Stomach (tissue), 9 donors: ENCODE results near the gene UBTD2. TPM values are rescaled to one million over a fixed set of nuclear protein-coding genes. Genes with fewer than 3 reads are reported as not detected.
A peak's percentile ranks its signal among the peaks of the same experiment; 100 is the strongest.

Experiments
- DNase-seq, 2 donors: peaks; one replicate each; pipeline versions ENCODE4 v3.0.0 to v3.0.0-alpha.2; 2013 to 2019
- H3K27ac ChIP-seq, 5 donors: fragments of 200-600 bp in 4 of 5; sonication (generic) in 4 of 5; one replicate each; pipeline ENCODE4 v1.5.1; 2013 to 2019; ENCODE audit warnings: mild to moderate bottlenecking in 1 of 5, moderate library complexity in 1 of 5
- H3K27me3 ChIP-seq, 3 donors: fragments of 200-600 bp; sonication (generic); one replicate each; pipeline ENCODE4 v1.5.1; 2017 to 2019; ENCODE audit warnings: mixed run types in 1 of 3
- H3K36me3 ChIP-seq, 4 donors: fragments of 200-600 bp; sonication (generic); 1 replicate in 3 of 4; 2 replicates in 1 of 4; pipeline ENCODE4 v1.5.1; 2016 to 2019
- H3K4me1 ChIP-seq, 4 donors: fragments of 200-600 bp; sonication (generic); one replicate each; pipeline ENCODE4 v1.5.1; 2016 to 2019
- H3K4me3 ChIP-seq, 4 donors: fragments of 200-600 bp; sonication (generic) in 3 of 4; one replicate each; pipeline ENCODE4 v1.5.1; 2016 to 2019; ENCODE audit warnings: mild to moderate bottlenecking in 1 of 4
- H3K9me3 ChIP-seq, 4 donors: fragments of 200-600 bp; sonication (generic); one replicate each; pipeline ENCODE4 v1.5.1; 2016 to 2019
- EP300 ChIP-seq: sonication (generic); formaldehyde crosslinking; IDR thresholded peaks from one replicate; pipeline ENCODE4 v1.6.1; 2017; ENCODE audit warnings: antibody characterized with exemption
- POLR2A ChIP-seq, 4 donors: fragments of 450-650 bp; IDR thresholded peaks; one replicate each; pipeline ENCODE4 v1.6.1; 2016; ENCODE audit warnings: antibody characterized with exemption in 4 of 4, control low read depth in 2 of 4, mild to moderate bottlenecking in 1 of 4, moderate library complexity in 1 of 4
- POLR2AphosphoS5 ChIP-seq, 3 donors: sonication (generic); formaldehyde crosslinking; IDR thresholded peaks; one replicate each; pipeline ENCODE4 v1.6.1; 2016; ENCODE audit warnings: antibody characterized with exemption in 3 of 3
- WGBS, 5 donors: extraction: QIAGEN DNeasy Blood & Tissue Kit in 3 of 5; methylation state at CpG; one replicate each; pipeline versions ENCODE4 v1.1.5 to v1.1.7; 2013 to 2018; 5-methylcytosine and 5-hydroxymethylcytosine counted together
- intact Hi-C: fragments of 100-400 bp; cut with DNase I; formaldehyde crosslinking; loops from one replicate; pipeline ENCODE4 v1.15.1; 2023; ENCODE audit warnings: low total_unique reads
- polyA plus RNA-seq, 3 donors: library from polyadenylated mRNA; stranded (reverse); fragments of 200-250 nt; gene quantifications; one replicate each; pipeline ENCODE4 v1.2.3, GENCODE V29; 2013
- total RNA-seq, 5 donors: library from RNA; depleted of rRNA; stranded (reverse); fragments of >200 nt; gene quantifications; one replicate each; pipeline versions ENCODE4 v1.1.0 to v1.2.3, GENCODE V29; 2014 to 2016
- TF ChIP-seq, protein P1 (sequence below), 7 experiments: fragments of 450-650 bp in 4 of 7; fragments of 200-600 bp in 3 of 7; sonication (generic) in 3 of 7; IDR thresholded peaks; one replicate each; pipeline ENCODE4 v1.5.1; 2016 to 2019; ENCODE audit warnings: antibody characterized with exemption in 7 of 7, control low read depth in 2 of 7, mild to moderate bottlenecking in 1 of 7
- donor health status: healthy with polysubstance abuse.
- donor health status: Bipolar disorder and iron deficiency.
- donor health status: healthy.

Gene UBTD2
- total and polyA plus RNA-seq, 8 donors = 1.8 to 48.5 (median 16.7) TPM

DNA sequence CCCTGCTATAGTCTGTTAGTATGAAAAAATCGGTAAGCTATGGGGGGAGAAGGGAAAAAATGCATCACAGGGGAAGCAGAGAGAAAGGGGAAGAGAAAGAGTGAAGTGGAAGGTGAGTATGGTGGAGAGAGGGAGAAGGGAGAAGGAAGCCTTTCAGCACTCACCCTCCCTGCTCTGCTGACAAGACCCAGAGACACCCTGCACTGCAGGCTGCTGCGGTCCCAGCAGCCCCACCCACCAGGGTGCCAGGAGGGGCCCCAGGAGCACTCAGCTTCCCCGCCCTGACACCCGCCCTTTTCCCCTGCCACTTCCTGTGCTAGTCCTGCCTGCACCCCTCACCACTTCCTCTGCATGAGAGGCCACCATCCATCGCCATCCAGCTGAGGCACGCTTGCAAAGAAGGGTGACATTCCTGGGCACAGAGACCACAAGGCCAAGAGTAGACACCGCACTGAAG is 108.3 kb downstream of the UBTD2 start:
- DNase-seq = peak; percentile 63 to 82
- intact Hi-C loops = no loop called here
- Histone ChIP-seq H3K27ac (peak overlapping the region in 4 of 5 donors; percentile 72 to 83 (median 78)), H3K4me1 (peaks cover 20 to 81% (median 48%) of the 10 kb centered on the region in 4 donors), H3K27me3 (no peaks in the 10 kb centered on the region), H3K4me3 (peak overlapping the region; percentile 27 to 40 (median 36)), H3K9me3 (no peaks in the 10 kb centered on the region), H3K36me3 (no peaks in the 10 kb centered on the region)
- 42 to 65% (median 55%) methylated on average over 6 to 7 of the region's 7 CpGs for WGBS, 5 donors
- no peak for TF ChIP-seq POLR2A (IDR thresholded peaks at IDR 0.05)
- peak in 1 of 3 donors; percentile 26 for TF ChIP-seq POLR2AphosphoS5 (IDR thresholded peaks at IDR 0.05)
- TF ChIP-seq EP300 = no peak
- TF ChIP-seq, protein P1, sequence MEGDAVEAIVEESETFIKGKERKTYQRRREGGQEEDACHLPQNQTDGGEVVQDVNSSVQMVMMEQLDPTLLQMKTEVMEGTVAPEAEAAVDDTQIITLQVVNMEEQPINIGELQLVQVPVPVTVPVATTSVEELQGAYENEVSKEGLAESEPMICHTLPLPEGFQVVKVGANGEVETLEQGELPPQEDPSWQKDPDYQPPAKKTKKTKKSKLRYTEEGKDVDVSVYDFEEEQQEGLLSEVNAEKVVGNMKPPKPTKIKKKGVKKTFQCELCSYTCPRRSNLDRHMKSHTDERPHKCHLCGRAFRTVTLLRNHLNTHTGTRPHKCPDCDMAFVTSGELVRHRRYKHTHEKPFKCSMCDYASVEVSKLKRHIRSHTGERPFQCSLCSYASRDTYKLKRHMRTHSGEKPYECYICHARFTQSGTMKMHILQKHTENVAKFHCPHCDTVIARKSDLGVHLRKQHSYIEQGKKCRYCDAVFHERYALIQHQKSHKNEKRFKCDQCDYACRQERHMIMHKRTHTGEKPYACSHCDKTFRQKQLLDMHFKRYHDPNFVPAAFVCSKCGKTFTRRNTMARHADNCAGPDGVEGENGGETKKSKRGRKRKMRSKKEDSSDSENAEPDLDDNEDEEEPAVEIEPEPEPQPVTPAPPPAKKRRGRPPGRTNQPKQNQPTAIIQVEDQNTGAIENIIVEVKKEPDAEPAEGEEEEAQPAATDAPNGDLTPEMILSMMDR (IDR thresholded peaks at IDR 0.05) = no peak

DNA sequence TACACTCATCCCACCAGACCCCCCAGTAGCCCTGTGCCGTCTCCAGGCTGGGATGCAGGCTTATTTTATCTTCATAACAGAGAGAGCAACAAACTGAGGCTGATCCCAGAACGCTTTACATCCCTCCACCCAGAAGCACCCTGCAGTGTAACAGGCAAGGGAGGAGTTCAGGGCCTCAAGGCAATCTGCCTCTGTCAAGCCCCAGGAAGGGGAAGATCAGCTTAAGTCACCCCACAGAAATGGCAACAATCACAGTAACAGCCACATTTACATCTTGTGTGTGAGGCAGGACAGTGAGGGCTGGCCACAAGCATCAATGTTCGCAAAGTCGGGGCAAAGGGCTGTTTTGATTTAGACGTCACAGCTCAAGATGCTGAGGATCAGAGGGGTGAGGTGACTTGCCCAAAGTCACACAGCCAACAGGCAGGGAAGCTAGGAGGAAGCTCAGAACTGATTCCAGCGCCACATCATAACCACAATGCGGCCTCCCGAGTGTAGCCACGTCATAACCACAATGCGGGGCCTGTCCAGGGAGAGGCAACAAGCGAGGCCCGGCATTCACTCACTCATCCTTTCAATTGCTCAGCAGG is 109.9 kb downstream of the UBTD2 start:
- H3K36me3 ChIP-seq = no peaks in the 10 kb centered on the region
- H3K4me1 ChIP-seq = peaks cover 15 to 78% (median 37%) of the 10 kb centered on the region in 4 donors
- H3K27ac ChIP-seq = peak overlapping the region in 4 of 5 donors; percentile 72 to 83 (median 78)
- TF ChIP-seq EP300 (no peak), POLR2AphosphoS5 (IDR thresholded peaks at IDR 0.05) (no peak), POLR2A (IDR thresholded peaks at IDR 0.05) (no peak)
- TF ChIP-seq, protein P1 (IDR thresholded peaks at IDR 0.05) = no peak
- DNase-seq = no peak
- intact Hi-C loops = no loop called here
- peak overlapping the region in 1 of 4 donors; percentile 31 for H3K4me3 ChIP-seq
- H3K27me3 ChIP-seq = no peaks in the 10 kb centered on the region
- 73 to 82% (median 80%) methylated on average over 9 to 12 of the region's 12 CpGs for WGBS, 5 donors
- no peaks in the 10 kb centered on the region for H3K9me3 ChIP-seq

DNA sequence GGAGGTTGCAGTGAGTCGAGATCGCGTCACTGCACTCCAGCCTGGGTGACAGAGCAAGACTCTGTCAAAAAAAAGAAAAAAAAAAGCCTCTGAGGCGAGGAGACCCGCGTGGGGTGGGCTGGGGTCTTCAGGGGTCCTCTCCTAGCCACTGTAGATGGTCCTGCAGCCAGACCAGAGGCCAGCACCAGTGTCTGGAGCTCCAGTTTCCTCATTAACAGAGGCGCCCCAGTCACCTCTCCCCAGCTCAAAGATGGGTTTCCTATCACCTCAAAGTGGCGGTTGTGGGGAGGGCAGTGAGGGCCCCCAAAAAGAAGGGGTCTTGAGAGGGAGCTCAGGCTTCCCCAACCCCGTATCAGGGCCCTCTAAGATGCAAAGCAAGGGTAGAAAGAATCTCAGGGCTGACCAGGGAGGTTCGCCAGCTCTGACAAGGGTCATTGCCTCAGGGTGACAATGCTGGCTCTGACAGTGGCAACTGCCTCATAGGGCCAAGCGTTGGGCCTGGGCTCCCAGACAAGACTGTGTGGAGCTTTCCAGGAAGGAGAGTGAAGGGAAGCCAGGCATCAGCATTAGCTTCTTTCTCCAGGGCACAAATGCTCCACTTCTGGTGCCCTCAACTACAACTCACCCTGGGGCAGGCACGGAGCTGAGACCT is 110.5 kb downstream of the UBTD2 start:
- Histone ChIP-seq H3K4me3 (no peak overlapping the region), H3K4me1 (peaks cover 9 to 78% (median 34%) of the 10 kb centered on the region in 4 donors), H3K27ac (peak overlapping the region in 2 of 5 donors; percentile 81 to 83), H3K27me3 (no peaks in the 10 kb centered on the region), H3K9me3 (no peaks in the 10 kb centered on the region), H3K36me3 (no peaks in the 10 kb centered on the region)
- no peak for TF ChIP-seq POLR2A (IDR thresholded peaks at IDR 0.05)
- TF ChIP-seq, protein P1 (IDR thresholded peaks at IDR 0.05) = no peak
- TF ChIP-seq POLR2AphosphoS5 (IDR thresholded peaks at IDR 0.05) = no peak
- TF ChIP-seq EP300 = no peak
- 80 to 86% (median 84%) methylated on average over 12 of the region's 12 CpGs for WGBS, 5 donors
- intact Hi-C loops = no loop called here
- no peak for DNase-seq

- no peaks in the 10 kb centered on the region for H3K9me3 ChIP-seq
Measured at GRCh38 chr5:172171118-172171517, 112.4 kb downstream of the UBTD2 start.

More at GRCh38 chr5:172171118-172171517, 112.4 kb downstream of the UBTD2 start:
- peaks cover 0 to 1% (median 0%) of the 10 kb centered on the region in 4 donors for H3K36me3 ChIP-seq
- no peaks in the 10 kb centered on the region for H3K27me3 ChIP-seq
- H3K4me3 ChIP-seq = no peak overlapping the region
- intact Hi-C loops = no loop called here
- DNase-seq = no peak
- WGBS, 5 donors = 88 to 96% (median 94%) methylated on average over 8 of the region's 8 CpGs
- TF ChIP-seq, protein P1 (IDR thresholded peaks at IDR 0.05) = no peak
- TF ChIP-seq POLR2AphosphoS5 (IDR thresholded peaks at IDR 0.05) (no peak), POLR2A (IDR thresholded peaks at IDR 0.05) (no peak), EP300 (no peak)
- H3K4me1 ChIP-seq = peaks cover 8 to 67% (median 30%) of the 10 kb centered on the region in 4 donors
- H3K27ac ChIP-seq = no peak overlapping the region
